Esophagus muscularis mucosa (tissue), 4 donors: ENCODE measurements around the gene CYP46A1. TPM values are rescaled to one million over a fixed set of nuclear protein-coding genes. Genes with fewer than 3 reads are reported as not detected.

Experiments used
- DNase-seq: peaks from one replicate; pipeline ENCODE4 v3.0.0-alpha.2; 2017; ENCODE audit errors: extremely low spot score
- H3K27ac ChIP-seq, 4 donors: fragments of 200-600 bp; sonication (generic); replicated peaks in 1 of 4; 1 replicate in 3 of 4; 2 replicates in 1 of 4; pipeline ENCODE4 v1.5.1; 2016 to 2019; ENCODE audit warnings: mild to moderate bottlenecking in 1 of 4
- H3K27me3 ChIP-seq, 4 donors: fragments of 200-600 bp; sonication (generic); one replicate each; pipeline versions ENCODE4 v1.5.1 to v1.6.0; 2016 to 2019
- H3K36me3 ChIP-seq, 4 donors: fragments of 200-600 bp; sonication (generic); one replicate each; pipeline ENCODE4 v1.5.1; 2016 to 2019
- H3K4me1 ChIP-seq, 4 donors: fragments of 200-600 bp; sonication (generic); one replicate each; pipeline ENCODE4 v1.5.1; 2016 to 2019
- H3K4me3 ChIP-seq, 4 donors: fragments of 200-600 bp; sonication (generic); 1 replicate in 2 of 4; 2 replicates in 2 of 4; pipeline ENCODE4 v1.5.1; 2016 to 2019; ENCODE audit warnings: mild to moderate bottlenecking in 4 of 4, moderate library complexity in 1 of 4
- H3K9me3 ChIP-seq, 4 donors: fragments of 200-600 bp; sonication (generic); 1 replicate in 3 of 4; 2 replicates in 1 of 4; pipeline ENCODE4 v1.5.1; 2016 to 2019
- EP300 ChIP-seq: sonication (generic); formaldehyde crosslinking; IDR thresholded peaks from one replicate; pipeline ENCODE4 v1.6.1; 2017; ENCODE audit warnings: antibody characterized with exemption
- POLR2A ChIP-seq: fragments of 450-650 bp; IDR thresholded peaks from one replicate; pipeline ENCODE4 v1.6.1; 2017; ENCODE audit warnings: antibody characterized with exemption, moderate library complexity, mild to moderate bottlenecking, low read depth
- POLR2AphosphoS5 ChIP-seq, 2 donors: sonication (generic); formaldehyde crosslinking; IDR thresholded peaks; one replicate each; pipeline ENCODE4 v1.6.1; 2017; ENCODE audit warnings: antibody characterized with exemption in 2 of 2
- WGBS: methylation state at CpG from one replicate; pipeline ENCODE4 v1.1.5; 2018; 5-methylcytosine and 5-hydroxymethylcytosine counted together
- intact Hi-C: fragments of 100-400 bp; cut with DNase I; formaldehyde crosslinking; loops from one replicate; pipeline ENCODE4 v1.15.1; 2023
- total RNA-seq, 4 donors: library from RNA; depleted of rRNA; stranded (reverse); fragments of >200 nt; gene quantifications; one replicate each; pipeline versions ENCODE4 v1.1.0 to v1.2.1, GENCODE V29; 2016
- TF ChIP-seq, protein P1 (sequence below), 3 experiments: fragments of 200-600 bp in 2 of 3; fragments of 450-650 bp in 1 of 3; sonication (generic) in 2 of 3; IDR thresholded peaks; one replicate each; pipeline ENCODE4 v1.5.1; 2017 to 2019; ENCODE audit warnings: antibody characterized with exemption in 3 of 3, mild to moderate bottlenecking in 2 of 3, moderate library complexity in 1 of 3

The CYP46A1 gene
- total RNA-seq, 4 donors from 2014 or later: 1.2 to 2.5 (median 1.9) TPM

DNA sequence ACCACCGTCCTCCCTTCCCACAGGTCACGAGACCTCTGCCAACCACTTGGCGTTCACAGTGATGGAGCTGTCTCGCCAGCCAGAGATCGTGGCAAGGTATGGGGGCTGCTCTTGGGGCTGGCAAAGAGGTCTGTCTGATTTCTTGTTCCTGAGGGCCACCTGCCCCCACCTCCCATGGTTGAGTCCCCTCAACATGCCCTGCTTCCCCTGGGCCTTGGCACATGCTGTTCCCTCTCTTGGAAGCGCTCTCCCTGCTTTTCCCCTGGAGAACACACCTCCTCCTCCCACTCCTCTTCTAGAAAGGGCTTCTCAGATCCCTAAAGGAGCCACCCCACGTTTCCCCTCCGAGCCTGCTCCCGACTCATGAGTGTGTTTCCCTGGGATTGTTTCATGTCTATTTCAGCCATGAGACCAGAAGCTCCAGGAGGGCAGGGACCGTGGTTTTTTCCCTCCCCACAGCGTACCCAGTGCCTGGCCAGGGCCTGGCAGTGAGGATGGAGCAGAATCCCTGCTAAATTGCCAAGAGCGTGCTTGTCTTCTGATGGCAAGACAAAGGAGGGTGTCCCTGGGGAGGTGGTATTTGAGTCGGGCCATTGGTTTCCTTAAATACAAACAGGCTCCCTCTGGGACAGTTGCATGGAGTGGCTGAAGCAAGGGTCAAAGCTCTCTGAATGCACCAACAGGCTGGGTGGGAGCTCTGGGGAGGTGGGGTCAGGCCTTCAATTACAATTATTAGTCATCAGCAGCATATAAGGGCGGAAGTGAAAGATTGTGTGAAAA is 34.1 kb downstream of the CYP46A1 start:
- peak; percentile 62 for DNase-seq
- no peaks in the 10 kb centered on the region for H3K27me3 ChIP-seq
- WGBS: 75% methylated on average over 14 of the region's 14 CpGs
- H3K4me1 ChIP-seq: no peaks in the 10 kb centered on the region
- TF ChIP-seq, protein P1, sequence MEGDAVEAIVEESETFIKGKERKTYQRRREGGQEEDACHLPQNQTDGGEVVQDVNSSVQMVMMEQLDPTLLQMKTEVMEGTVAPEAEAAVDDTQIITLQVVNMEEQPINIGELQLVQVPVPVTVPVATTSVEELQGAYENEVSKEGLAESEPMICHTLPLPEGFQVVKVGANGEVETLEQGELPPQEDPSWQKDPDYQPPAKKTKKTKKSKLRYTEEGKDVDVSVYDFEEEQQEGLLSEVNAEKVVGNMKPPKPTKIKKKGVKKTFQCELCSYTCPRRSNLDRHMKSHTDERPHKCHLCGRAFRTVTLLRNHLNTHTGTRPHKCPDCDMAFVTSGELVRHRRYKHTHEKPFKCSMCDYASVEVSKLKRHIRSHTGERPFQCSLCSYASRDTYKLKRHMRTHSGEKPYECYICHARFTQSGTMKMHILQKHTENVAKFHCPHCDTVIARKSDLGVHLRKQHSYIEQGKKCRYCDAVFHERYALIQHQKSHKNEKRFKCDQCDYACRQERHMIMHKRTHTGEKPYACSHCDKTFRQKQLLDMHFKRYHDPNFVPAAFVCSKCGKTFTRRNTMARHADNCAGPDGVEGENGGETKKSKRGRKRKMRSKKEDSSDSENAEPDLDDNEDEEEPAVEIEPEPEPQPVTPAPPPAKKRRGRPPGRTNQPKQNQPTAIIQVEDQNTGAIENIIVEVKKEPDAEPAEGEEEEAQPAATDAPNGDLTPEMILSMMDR (IDR thresholded peaks at IDR 0.05): no peak
- no peak for TF ChIP-seq POLR2AphosphoS5 (IDR thresholded peaks at IDR 0.05)
- TF ChIP-seq POLR2A: no peak
- TF ChIP-seq EP300: no peak
- intact Hi-C loops: no loop called here
- H3K9me3 ChIP-seq: no peaks in the 10 kb centered on the region
- no peak overlapping the region for H3K27ac ChIP-seq
- H3K4me3 ChIP-seq: no peak overlapping the region
- H3K36me3 ChIP-seq: no peaks in the 10 kb centered on the region

DNA sequence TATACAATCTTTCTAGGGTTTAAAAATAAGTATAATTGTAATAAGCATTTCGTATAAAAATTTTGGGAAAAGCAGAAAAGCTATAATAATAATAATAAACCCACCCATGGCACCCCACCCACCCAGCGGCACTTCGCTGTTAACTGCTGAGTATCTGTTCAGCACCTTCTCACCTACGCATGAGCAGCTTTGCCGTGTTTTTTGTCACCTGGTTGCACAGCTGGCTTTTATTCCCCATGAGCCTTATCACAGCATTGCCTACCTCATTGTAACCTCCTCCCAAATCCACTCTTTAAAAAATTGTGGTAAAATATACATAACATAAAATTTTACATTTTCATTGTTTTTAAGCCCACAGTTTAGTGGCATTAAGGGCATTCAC is 34.7 kb downstream of the CYP46A1 start:
- WGBS: 83% methylated on average over 5 of the region's 5 CpGs
- Histone ChIP-seq H3K4me1 (no peaks in the 10 kb centered on the region), H3K36me3 (no peaks in the 10 kb centered on the region), H3K27me3 (no peaks in the 10 kb centered on the region), H3K9me3 (no peaks in the 10 kb centered on the region), H3K27ac (no peak overlapping the region), H3K4me3 (no peak overlapping the region)
- TF ChIP-seq, protein P1 (IDR thresholded peaks at IDR 0.05): no peak
- TF ChIP-seq POLR2A (no peak), POLR2AphosphoS5 (IDR thresholded peaks at IDR 0.05) (no peak), EP300 (no peak)
- intact Hi-C loops: no loop called here
- DNase-seq: peak; percentile 47

DNA sequence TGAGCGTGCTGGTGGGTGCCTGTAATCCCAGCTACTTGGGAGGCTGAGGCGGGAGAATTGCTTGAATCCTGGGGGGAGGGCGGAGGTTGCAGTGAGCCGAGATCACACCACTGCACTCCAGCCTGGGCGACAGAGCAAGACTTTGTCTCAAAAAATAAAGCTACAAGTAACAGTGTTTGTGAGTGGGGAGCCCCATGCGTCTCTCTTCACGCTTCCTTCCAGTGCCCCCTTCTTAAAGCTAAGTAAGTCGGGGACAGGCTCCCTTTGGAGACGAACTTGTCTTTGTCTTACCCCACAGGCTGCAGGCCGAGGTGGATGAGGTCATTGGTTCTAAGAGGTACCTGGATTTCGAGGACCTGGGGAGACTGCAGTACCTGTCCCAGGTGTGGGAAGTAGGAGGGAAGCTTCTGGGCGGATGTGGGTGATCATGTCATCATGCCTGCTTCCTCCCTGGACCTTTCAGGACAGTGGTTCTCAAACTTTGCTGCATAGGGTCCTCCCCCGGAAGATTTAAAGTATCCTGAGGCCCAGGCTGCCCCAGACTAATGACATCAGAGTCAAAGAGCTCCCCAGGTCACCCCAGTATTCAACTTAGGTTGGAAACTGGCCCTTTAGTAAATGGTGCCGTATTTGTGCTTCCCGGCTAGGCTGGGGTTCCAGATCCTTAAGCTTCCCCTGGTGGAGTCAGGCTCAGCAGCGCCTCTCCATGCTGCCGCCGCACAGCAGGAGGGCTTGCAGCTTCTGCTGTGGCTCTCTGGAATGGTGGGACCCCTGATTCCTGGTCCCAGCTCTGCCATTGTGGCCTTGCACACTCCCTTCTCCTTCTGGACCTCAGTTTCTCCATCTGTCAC is 37.1 kb downstream of the CYP46A1 start:
- Histone ChIP-seq H3K4me1 (no peaks in the 10 kb centered on the region), H3K36me3 (no peaks in the 10 kb centered on the region), H3K27ac (no peak overlapping the region), H3K27me3 (no peaks in the 10 kb centered on the region), H3K4me3 (no peak overlapping the region), H3K9me3 (no peaks in the 10 kb centered on the region)
- intact Hi-C loops: no loop called here
- 90% methylated on average over 18 of the region's 18 CpGs for WGBS
- TF ChIP-seq, protein P1 (IDR thresholded peaks at IDR 0.05): no peak
- no peak for TF ChIP-seq POLR2A
- no peak for TF ChIP-seq POLR2AphosphoS5 (IDR thresholded peaks at IDR 0.05)
- TF ChIP-seq EP300: no peak
- DNase-seq: no peak

DNA sequence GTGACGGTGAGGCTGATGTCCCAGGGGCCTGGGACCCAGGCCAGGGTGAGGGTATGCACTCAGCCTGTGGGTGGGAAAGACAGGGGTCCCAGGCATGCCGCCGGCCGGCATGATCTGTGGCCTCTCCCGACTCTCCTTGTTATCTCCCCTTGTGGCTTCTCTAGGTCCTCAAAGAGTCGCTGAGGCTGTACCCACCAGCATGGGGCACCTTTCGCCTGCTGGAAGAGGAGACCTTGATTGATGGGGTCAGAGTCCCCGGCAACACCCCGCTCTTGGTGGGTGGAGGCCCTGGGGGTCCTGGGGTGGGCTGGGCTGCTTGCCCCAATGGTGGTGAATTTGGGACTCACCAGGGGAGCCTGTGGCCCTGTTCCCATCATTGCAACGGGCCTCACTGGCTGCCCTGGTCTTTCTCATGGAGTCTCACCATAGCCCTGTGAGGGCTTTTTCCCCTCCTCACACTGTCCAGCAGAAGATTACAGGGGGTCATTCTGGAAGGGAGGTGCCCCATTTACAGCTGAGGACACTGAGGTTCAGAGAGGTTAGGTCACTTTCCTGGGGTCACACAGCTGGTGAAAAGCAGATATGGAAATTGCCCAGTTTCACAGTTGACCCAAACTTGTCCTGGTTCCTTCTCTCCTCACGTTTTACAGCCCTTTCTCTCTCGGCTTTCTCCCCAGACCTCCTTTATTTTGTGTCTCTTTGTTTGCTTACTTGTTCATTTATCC is 37.9 kb downstream of the CYP46A1 start:
- H3K4me1 ChIP-seq: no peaks in the 10 kb centered on the region
- H3K9me3 ChIP-seq: no peaks in the 10 kb centered on the region
- H3K4me3 ChIP-seq: no peak overlapping the region
- intact Hi-C loops: no loop called here
- TF ChIP-seq EP300 (no peak), POLR2AphosphoS5 (IDR thresholded peaks at IDR 0.05) (no peak), POLR2A (no peak)
- TF ChIP-seq, protein P1 (IDR thresholded peaks at IDR 0.05): no peak
- no peaks in the 10 kb centered on the region for H3K27me3 ChIP-seq
- no peaks in the 10 kb centered on the region for H3K36me3 ChIP-seq
- no peak overlapping the region for H3K27ac ChIP-seq
- no peak for DNase-seq
- WGBS: 81% methylated on average over 8 of the region's 12 CpGs
